Hepatocyte (in vitro differentiated cells): ENCODE data around the gene JARID2.

Source experiments
- CTCF ChIP-seq: fragments of 200-600 bp; sonication (generic); IDR thresholded peaks from 2 replicates; pipeline ENCODE4 v1.5.1; 2016; ENCODE audit warnings: antibody characterized with exemption, mild to moderate bottlenecking; ENCODE audit not compliant: poor library complexity
- EZH2 ChIP-seq: fragments of 200-600 bp; sonication (generic); IDR thresholded peaks from 2 replicates; pipeline ENCODE4 v1.6.1; 2016; ENCODE audit warnings: antibody characterized with exemption, mild to moderate bottlenecking, borderline replicate concordance

GRCh38 chr6:15410126-15410391 is 164.2 kb downstream of the JARID2 start:
- no peak for TF ChIP-seq CTCF
- TF ChIP-seq EZH2: no peak
